Spleen (tissue), 13 donors: ENCODE data around the gene GTF2B. TPM values are rescaled to one million over a fixed set of nuclear protein-coding genes. Genes with fewer than 3 reads are reported as not detected.
A peak's percentile ranks its signal among the peaks of the same experiment; 100 is the strongest.
"Not testable (repeated sequence)": the region's sequence is repeated elsewhere in the genome, so short reads cannot be mapped to it uniquely, and the experiment has no call there.

Source experiments
- DNase-seq: peaks from one replicate; pipeline ENCODE4 v3.0.0-alpha.2; 2020
- H3K27ac ChIP-seq, 8 donors: fragments of 200-600 bp; sonication (generic) in 7 of 8; 1 replicate in 4 of 8; 2 replicates in 4 of 8; pipeline versions ENCODE4 v1.5.0 to v1.8.0; 2016 to 2021; ENCODE audit warnings: inconsistent platforms in 4 of 8, mild to moderate bottlenecking in 4 of 8, moderate library complexity in 1 of 8
- H3K27me3 ChIP-seq, 7 donors: fragments of 200-600 bp; sonication (generic) in 6 of 7; replicated peaks in 1 of 7; 1 replicate in 4 of 7; 2 replicates in 3 of 7; pipeline versions ENCODE4 v1.5.0 to v1.8.0; 2016 to 2021; ENCODE audit warnings: inconsistent platforms in 3 of 7, mild to moderate bottlenecking in 1 of 7
- H3K36me3 ChIP-seq, 6 donors: fragments of 200-600 bp; sonication (generic) in 5 of 6; 1 replicate in 4 of 6; 2 replicates in 2 of 6; pipeline versions ENCODE4 v1.5.0 to v1.8.0; 2016 to 2021; ENCODE audit warnings: inconsistent platforms in 2 of 6
- H3K4me1 ChIP-seq, 6 donors: fragments of 200-600 bp; sonication (generic) in 5 of 6; 1 replicate in 3 of 6; 2 replicates in 3 of 6; pipeline versions ENCODE4 v1.5.0 to v1.8.0; 2016 to 2021; ENCODE audit warnings: inconsistent platforms in 3 of 6
- H3K4me3 ChIP-seq, 8 donors: fragments of 200-600 bp; sonication (generic) in 7 of 8; 1 replicate in 4 of 8; 2 replicates in 4 of 8; pipeline versions ENCODE4 v1.5.0 to v1.8.0; 2016 to 2021; ENCODE audit warnings: inconsistent platforms in 4 of 8, mild to moderate bottlenecking in 4 of 8, moderate library complexity in 2 of 8
- H3K9me3 ChIP-seq, 8 donors: fragments of 200-600 bp; sonication (generic) in 7 of 8; 1 replicate in 4 of 8; 2 replicates in 4 of 8; pipeline versions ENCODE4 v1.5.0 to v1.8.0; 2016 to 2021; ENCODE audit warnings: inconsistent platforms in 4 of 8
- POLR2A ChIP-seq, 3 donors: fragments of 450-650 bp; IDR thresholded peaks; one replicate each; pipeline ENCODE4 v1.5.1; 2017; ENCODE audit warnings: antibody characterized with exemption in 3 of 3, mild to moderate bottlenecking in 1 of 3
- POLR2AphosphoS5 ChIP-seq, 3 donors: sonication (generic); formaldehyde crosslinking; IDR thresholded peaks; one replicate each; pipeline ENCODE4 v1.5.1; 2017; ENCODE audit warnings: antibody characterized with exemption in 3 of 3
- WGBS, 5 donors: extraction: QIAGEN DNeasy Blood & Tissue Kit in 3 of 5; methylation state at CpG; one replicate each; pipeline versions ENCODE4 v1.1.5 to v1.1.7; 2013 to 2018; 5-methylcytosine and 5-hydroxymethylcytosine counted together
- intact Hi-C: fragments of 100-400 bp; cut with DNase I; formaldehyde crosslinking; loops from one replicate; pipeline ENCODE4 v1.15.0; 2023; ENCODE audit warnings: low total_unique reads
- long read RNA-seq, 2 donors: transcript quantifications; one replicate each; lab custom pipeline, GENCODE V29; 2026
- polyA plus RNA-seq, 3 donors: library from polyadenylated mRNA; stranded (reverse); fragments of 200-250 nt; gene quantifications; one replicate each; pipeline ENCODE4 v1.2.1, GENCODE V29; 2013
- total RNA-seq, 7 donors: library from RNA; depleted of rRNA in 3 of 7; stranded (reverse); fragments of >200 nt in 3 of 7; fragmentation: NEBNext Ultra II Directional in 4 of 7; extraction: Animal tissue kit (Norgen Biotek cat#: 25700) in 4 of 7; gene quantifications; one replicate each; pipeline versions ENCODE4 v1.1.0 to v1.2.1, GENCODE V29; 2016 to 2021
- TF ChIP-seq, protein P1 (sequence below), 11 experiments: fragments of 200-600 bp in 7 of 11; fragments of 450-650 bp in 4 of 11; sonication (generic) in 4 of 11; IDR thresholded peaks in 8 of 11; conservative IDR thresholded peaks in 3 of 11; 1 replicate in 7 of 11; 2 replicates in 4 of 11; pipeline versions ENCODE4 v1.4.0 to v1.8.0; 2016 to 2021; ENCODE audit warnings: antibody characterized with exemption in 11 of 11, inconsistent platforms in 4 of 11, mild to moderate bottlenecking in 1 of 11
- donor health status: healthy with polysubstance abuse.
- donor health status: DM: no; HTN: no; CAD: no; lungs with moderate emphysema.
- donor health status: DM: no; HTN: no; CAD: no.
- donor health status: Bipolar disorder and iron deficiency.
- donor health status: healthy.
- donor health status: DM: no; HTN: no; CAD: no.
- donor health status: DM: yes; HTN: yes; CAD: no.

Gene GTF2B, protein sequence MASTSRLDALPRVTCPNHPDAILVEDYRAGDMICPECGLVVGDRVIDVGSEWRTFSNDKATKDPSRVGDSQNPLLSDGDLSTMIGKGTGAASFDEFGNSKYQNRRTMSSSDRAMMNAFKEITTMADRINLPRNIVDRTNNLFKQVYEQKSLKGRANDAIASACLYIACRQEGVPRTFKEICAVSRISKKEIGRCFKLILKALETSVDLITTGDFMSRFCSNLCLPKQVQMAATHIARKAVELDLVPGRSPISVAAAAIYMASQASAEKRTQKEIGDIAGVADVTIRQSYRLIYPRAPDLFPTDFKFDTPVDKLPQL
- 10 to 100 TPM; 26.1 to 40.5 (median 32.6) TPM for total RNA-seq
- 10 to 100 TPM; 24.0 to 32.2 (median 31.2) TPM for polyA plus RNA-seq
- long read RNA-seq, donor 1, transcript GTF2B-201 (7 exons, 1,351 nt): major isoform, 16 of 44 reads
- long read RNA-seq, donor 1, partial matches to known transcripts: 28 of 44 reads
- long read RNA-seq, donor 1, other reads (novel, unspliced or antisense): 0 of 44 reads
- long read RNA-seq, donor 2, transcript GTF2B-201 (7 exons, 1,351 nt): major isoform, 28 of 73 reads
- long read RNA-seq, donor 2, partial matches to known transcripts: 45 of 73 reads
- long read RNA-seq, donor 2, other reads (novel, unspliced or antisense): 0 of 73 reads

DNA sequence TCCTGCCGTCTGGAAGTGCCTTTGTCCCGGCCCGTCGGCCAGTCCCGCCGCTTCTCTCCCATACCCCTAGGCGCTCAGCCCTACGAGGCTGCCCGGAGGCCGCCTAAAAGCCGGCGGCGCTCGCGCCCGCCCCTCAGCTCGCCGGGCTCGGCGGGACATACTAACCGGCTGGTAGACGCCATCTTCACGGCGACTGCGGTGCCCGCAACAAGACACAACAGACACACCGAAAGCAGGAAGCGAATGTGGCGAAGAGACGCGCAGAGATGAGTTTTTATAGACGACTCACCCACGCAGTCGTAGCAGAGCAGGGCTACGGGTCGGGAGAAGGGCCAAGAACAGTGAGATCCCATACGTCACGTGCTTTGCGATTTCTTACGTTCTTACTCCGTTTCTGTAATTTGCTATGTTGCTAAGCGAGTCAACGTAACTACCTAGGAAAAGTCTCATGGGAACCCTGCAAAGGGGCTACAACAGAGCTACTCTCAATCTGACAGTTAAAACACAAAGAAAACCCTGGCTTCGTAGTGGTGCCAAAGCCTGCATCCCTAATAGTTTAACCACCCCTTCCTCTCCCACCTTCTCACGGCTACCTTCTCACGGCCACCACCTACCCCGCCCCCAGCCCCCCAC lies at the start of gene GTF2B:
GTF2B (minus strand) TSS at position 250 of the 633 bp plus-strand sequence; CDS start at position 182, 68 bp downstream.
- peak within 1 kb of the TSS; percentile 73 to 94 (median 86) for H3K4me3 ChIP-seq
- intact Hi-C loops: no loop called here
- peak; percentile 96 for DNase-seq
- TF ChIP-seq POLR2AphosphoS5 (IDR thresholded peaks at IDR 0.05): peak; percentile 99 to 100 (median 99)
- TF ChIP-seq, protein P1, sequence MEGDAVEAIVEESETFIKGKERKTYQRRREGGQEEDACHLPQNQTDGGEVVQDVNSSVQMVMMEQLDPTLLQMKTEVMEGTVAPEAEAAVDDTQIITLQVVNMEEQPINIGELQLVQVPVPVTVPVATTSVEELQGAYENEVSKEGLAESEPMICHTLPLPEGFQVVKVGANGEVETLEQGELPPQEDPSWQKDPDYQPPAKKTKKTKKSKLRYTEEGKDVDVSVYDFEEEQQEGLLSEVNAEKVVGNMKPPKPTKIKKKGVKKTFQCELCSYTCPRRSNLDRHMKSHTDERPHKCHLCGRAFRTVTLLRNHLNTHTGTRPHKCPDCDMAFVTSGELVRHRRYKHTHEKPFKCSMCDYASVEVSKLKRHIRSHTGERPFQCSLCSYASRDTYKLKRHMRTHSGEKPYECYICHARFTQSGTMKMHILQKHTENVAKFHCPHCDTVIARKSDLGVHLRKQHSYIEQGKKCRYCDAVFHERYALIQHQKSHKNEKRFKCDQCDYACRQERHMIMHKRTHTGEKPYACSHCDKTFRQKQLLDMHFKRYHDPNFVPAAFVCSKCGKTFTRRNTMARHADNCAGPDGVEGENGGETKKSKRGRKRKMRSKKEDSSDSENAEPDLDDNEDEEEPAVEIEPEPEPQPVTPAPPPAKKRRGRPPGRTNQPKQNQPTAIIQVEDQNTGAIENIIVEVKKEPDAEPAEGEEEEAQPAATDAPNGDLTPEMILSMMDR (IDR thresholded peaks at IDR 0.05 in 8 of 11, conservative IDR thresholded peaks at IDR 0.05 in 3 of 11): peak in 3 of 11 experiments; percentile 4 to 11 (median 10)
- peak; percentile 94 to 97 (median 94) for TF ChIP-seq POLR2A (IDR thresholded peaks at IDR 0.05)
- 0 to 1% (median 0%) methylated on average over 27 to 47 of the region's 47 CpGs for WGBS, 5 donors
- peaks cover 21 to 50% (median 33%) of the 10 kb centered on the region in 6 donors for H3K4me1 ChIP-seq
- H3K27me3 ChIP-seq: no peaks in the 10 kb centered on the region
- peak within 1 kb of the TSS; percentile 90 to 99 (median 98) for H3K27ac ChIP-seq
- peaks cover 0 to 14% (median 9%) of the 10 kb centered on the region in 6 donors for H3K36me3 ChIP-seq
- H3K9me3 ChIP-seq: no peaks in the 10 kb centered on the region

DNA sequence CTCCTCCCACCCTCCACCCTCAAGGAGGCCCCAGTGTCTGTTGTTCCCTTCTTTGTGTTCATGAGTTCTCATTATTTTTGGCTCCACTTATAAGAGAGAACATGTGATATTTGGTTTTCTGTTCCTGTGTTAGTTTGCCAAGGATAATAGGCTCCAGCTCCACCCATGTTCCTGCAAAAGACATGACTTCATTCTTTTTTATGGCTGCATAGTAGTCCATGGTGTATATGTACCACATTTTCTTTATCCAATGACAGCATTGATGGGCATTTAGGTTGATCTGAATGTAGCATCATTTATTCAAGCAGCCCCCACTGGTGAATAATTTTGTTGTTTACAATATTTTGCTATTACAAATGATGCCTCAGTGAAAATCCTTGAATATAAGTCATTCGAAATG lies 47.2 kb upstream of the GTF2B start:
- WGBS, 5 donors: 91 to 100% (median 97%) methylated on average over 1 of the region's 1 CpG
- DNase-seq, H3K9me3 ChIP-seq, H3K4me1 ChIP-seq, H3K4me3 ChIP-seq, H3K27ac ChIP-seq, intact Hi-C loops, H3K27me3 ChIP-seq: not testable (repeated sequence)
- peaks cover 8 to 95% (median 73%) of the 10 kb centered on the region in 6 donors for H3K36me3 ChIP-seq

DNA sequence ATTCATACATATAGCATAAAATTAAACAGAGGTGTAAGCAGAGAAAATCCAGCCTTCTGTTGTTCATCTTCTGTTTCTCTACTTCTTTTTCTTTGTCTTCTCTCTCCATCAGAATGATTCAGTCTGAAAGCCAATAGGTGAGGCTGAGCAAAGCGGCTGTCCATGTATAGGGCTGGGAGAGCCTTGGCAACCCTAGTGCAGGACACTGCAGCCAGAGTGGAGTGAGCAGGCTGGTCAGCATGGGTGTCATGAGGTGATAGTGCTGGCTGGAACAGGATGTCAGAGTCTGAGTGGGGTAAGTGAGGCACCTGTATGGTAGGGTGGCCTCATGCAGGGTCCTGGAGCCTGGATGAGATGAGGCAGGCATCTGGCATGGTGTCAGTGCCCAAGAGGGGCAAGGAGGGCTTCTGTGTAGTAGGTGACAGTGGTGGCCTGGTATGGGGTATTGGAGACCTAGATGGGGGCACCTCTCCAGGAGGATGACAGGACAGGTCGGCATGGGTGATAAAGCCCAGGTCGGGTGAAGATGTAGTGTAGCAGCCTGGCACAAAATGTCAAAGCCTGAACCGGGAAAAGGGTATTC lies 45.5 kb upstream of the GTF2B start:
- H3K36me3 ChIP-seq: peaks cover 5 to 95% (median 67%) of the 10 kb centered on the region in 6 donors
- no peaks in the 10 kb centered on the region for H3K4me1 ChIP-seq
- H3K9me3 ChIP-seq: peaks cover 0 to 8% (median 0%) of the 10 kb centered on the region in 8 donors
- no peak for DNase-seq
- no peaks in the 10 kb centered on the region for H3K27me3 ChIP-seq
- WGBS, 5 donors: 85 to 95% (median 92%) methylated on average over 4 of the region's 4 CpGs
- intact Hi-C loops: no loop called here
- TF ChIP-seq POLR2AphosphoS5 (IDR thresholded peaks at IDR 0.05) (no peak), POLR2A (IDR thresholded peaks at IDR 0.05) (no peak)
- TF ChIP-seq, protein P1 (IDR thresholded peaks at IDR 0.05 in 8 of 11, conservative IDR thresholded peaks at IDR 0.05 in 3 of 11): no peak
- no peak overlapping the region for H3K4me3 ChIP-seq
- H3K27ac ChIP-seq: peak overlapping the region in 1 of 8 donors; percentile 19

DNA sequence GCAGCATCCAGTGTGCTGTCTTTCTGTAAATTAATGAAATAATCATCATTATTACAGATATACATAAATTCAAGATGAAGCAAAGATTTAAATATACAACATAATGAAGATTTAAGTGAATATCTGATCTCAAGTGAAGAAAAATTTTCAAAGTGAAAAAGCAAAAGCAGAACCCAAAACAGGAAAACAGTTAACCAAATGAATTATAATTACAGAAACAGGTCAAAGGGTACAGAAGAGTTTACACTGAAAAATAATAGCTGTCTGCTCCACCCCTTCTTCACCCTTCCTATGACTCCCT lies 44.8 kb upstream of the GTF2B start:
- peaks cover 0 to 8% (median 0%) of the 10 kb centered on the region in 8 donors for H3K9me3 ChIP-seq
- DNase-seq: no peak
- H3K4me3 ChIP-seq: no peak overlapping the region
- H3K36me3 ChIP-seq: peaks cover 5 to 95% (median 64%) of the 10 kb centered on the region in 6 donors
- intact Hi-C loops: no loop called here
- H3K4me1 ChIP-seq: no peaks in the 10 kb centered on the region
- H3K27ac ChIP-seq: no peak overlapping the region
- TF ChIP-seq, protein P1 (IDR thresholded peaks at IDR 0.05 in 8 of 11, conservative IDR thresholded peaks at IDR 0.05 in 3 of 11): peak in 2 of 11 experiments; percentile 2
- TF ChIP-seq POLR2AphosphoS5 (IDR thresholded peaks at IDR 0.05): no peak
- no peak for TF ChIP-seq POLR2A (IDR thresholded peaks at IDR 0.05)
- H3K27me3 ChIP-seq: no peaks in the 10 kb centered on the region
